NCI-H1417 (cell line): ENCODE results near the gene ZNF789.

ENCODE experiments used
- DNase-seq, 3 experiments: peaks; one replicate each; lab custom pipeline; 2025; lab: John Stamatoyannopoulos, UW

The ZNF789 gene

DNA sequence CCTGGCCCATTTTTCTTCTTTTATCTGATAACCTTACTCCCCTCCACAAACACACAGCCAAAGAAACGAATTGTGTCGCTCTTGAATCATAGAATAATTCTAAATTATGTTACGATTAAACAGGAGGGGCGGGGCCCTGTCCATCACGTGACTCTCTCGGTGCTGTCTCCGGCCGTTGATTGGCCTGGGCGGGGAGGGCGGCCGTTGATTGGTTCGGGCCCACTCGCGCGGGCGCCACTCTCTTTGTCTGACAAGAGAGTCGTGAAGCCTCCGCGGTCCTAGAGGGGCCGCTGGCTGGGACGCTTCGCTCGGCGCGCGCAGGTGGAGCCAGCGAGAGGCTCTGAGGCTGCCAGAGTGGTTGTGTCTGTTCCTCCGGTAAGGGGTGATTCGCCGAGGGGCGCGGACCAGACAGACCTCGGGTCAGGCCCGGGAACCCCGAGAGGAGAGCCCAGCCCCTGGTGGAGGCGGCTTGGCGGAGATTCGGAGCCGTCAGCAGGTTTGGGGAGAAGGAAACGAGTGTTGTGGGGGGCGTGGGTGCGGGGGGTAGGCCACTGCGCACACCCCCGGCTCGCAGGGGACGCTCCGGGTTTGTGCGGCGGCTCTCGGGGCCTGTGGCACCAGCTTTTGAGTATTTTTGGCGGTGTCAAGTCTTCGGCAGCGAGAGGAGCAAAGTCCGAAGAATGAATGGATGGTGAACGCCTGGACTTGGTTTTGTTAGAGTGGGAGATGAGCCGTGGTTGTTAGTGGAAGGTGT lies at the start of gene ZNF789:
ZNF789 (plus strand) TSS at position 330 of the 754 bp plus-strand sequence. CDS start 3,567 bp downstream, outside the sequence.
- peak; percentile 97 to 99 (median 98) for DNase-seq

DNA sequence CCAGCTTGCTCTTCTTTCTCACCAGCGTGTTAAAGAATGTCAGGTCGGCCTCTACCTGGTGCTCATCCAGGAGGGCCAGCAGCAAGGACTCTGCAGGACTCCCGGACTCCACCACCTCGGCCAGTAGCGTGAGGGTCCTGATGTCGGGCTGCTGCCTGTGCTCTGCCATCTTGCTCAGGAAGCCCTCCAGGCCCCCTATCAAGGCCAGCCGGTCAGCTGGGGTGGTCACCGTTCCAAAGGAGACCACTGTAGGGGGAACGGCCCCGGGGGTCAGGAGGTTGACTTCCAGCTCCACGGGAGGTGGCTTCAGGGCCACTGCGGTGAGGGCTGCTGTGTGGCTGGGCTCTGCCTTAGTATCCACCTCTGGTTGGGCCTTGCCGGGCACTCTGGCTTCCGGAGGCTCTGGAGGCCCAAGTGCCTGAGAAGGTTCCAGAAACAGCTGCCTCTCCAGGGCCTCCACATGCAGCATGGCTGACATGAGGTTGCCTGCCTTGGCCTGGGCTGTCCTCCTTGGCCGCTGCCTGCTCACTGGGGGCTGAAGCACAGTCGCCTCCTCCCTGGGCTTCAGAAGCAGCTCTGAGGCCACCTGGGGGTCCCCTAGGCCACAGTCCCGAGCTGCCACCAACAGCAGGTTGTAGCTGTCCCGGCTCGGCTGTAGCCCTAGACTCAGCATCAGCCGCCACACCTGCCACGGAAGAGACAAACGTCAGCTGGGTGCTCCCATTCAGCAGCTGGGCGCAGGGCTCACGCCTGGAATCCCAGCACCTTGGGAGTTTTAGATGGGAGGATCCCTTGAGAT lies 47.6 kb upstream of the ZNF789 start:
- no peak for DNase-seq

DNA sequence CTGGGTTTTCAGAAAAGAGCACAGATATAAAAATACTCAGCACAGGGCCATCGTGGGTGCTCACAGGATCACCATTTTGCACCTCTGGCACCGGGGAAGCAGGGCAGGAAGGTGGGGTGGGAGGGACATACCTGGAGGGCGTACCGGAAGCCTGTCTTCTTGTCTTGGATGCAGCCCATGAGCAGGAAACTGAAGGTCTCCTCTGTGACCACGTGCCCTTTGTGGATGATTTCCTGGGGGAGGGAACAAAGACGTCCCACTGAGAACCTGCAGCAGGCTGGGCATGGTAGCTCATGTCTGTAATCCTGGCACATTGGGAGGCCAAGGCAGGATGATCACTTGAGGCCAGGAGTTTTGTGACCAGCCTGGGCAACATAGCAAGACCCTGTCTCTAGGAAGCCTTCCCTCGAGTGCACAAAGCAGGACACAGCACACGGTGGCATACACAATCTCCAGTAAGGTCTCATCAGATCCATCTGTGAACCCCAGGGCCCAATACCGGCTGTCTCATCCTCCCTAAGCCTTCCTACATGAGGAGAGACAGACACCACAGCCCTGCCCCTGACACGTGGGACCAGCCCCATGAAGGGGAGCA lies 43.6 kb upstream of the ZNF789 start:
- no peak for DNase-seq

GRCh38 chr7:99429756-99430155 lies 42.9 kb upstream of the ZNF789 start:
- no peak for DNase-seq

GRCh38 chr7:99431756-99432540 lies 40.7 kb upstream of the ZNF789 start:
- DNase-seq = peak in 1 of 3 experiments; percentile 9

DNA sequence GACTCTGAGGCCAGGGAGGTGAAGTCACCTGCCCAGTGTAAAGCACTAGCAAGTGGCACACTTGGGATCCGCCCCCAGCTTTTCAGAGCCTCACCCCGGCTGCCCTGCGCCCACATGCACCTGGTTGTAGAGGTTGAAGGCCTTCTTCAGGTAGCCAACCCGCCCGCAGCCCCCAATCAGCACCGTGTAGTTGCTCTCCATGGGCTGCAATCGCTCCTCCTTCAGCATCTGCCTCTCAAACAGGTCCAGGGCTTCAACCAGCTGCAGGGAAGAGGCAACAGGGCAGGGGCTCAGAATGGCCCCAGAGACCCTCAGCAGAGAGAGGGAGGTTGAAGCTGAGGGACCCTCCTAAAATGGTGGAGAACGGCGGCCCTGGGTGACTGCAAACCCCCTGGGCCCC lies 39.5 kb upstream of the ZNF789 start:
- no peak for DNase-seq

GRCh38 chr7:99437946-99438572 lies 34.6 kb upstream of the ZNF789 start:
- DNase-seq = no peak

- peak; percentile 95 to 97 (median 96) for DNase-seq
Observed at GRCh38 chr7:99438573-99439480, 33.9 kb upstream of the ZNF789 start, which contains the start of the genes CPSF4 and PTCD1. CPSF4 (plus strand) TSS chr7:99438943; CDS start chr7:99439083, 140 bp downstream. PTCD1 (minus strand) TSS chr7:99438798; CDS start chr7:99435242, 3,556 bp downstream.

- DNase-seq = no peak
Observed at GRCh38 chr7:99440195-99440594, 32.5 kb upstream of the ZNF789 start.

- no peak for DNase-seq
Observed at GRCh38 chr7:99446096-99446495, 26.6 kb upstream of the ZNF789 start.

DNA sequence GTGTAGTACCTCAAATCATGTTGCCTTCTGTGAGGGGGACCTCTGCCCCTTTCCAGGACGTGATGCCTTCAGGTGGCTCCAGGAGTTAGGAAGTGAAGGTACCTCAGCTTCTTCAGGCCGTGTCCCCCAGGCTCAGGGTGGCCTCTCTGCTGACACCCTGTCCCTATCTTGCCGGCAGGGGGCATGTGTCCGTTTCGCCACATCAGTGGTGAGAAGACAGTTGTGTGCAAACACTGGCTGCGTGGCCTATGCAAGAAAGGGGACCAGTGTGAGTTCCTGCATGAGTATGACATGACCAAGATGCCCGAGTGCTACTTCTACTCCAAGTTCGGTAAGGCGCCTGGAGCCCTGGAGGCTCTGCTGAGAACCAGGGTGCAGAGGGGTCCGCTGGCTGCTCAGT lies 24.7 kb upstream of the ZNF789 start:
- DNase-seq = no peak

DNA sequence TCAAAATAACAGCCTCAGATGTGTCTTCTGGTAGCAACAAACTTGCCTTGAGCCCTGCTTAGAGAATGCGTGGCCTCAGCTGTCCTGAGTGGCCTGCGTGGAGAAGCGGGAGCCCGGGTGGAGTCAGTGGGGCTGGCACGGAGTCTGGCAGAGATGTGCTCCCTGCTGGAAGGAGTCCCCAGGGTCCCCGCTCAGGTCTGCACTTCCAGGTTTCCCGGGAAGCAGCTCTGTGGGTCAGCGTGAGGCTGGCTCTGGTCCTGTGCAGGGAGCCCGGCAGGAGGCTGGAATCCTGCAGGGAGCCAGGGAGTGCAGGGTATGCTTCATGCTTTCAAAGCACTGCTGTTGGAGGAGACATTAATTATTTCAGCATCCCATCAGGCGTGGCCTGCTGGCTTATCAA lies 23.8 kb upstream of the ZNF789 start:
- DNase-seq = no peak

DNA sequence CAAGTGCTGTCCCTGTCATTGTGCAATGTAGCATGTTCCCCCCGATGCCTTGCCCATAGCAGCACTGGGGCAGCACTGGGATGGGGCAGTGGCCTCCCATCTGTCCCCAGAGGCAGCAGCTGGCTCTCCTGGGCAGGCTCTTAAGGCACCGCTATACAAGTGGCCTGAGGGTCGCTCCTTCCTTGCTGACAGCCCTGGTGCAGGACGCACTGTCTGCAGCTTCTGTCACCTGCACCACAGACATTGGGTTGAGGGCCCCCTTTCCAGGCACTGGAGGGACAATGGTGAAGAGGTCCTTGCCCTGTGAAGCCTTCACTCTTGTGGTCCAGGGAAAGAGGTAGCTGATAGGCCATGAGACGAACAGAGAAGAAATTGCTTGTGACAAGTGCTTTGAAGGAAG lies 23.4 kb upstream of the ZNF789 start:
- no peak for DNase-seq

DNA sequence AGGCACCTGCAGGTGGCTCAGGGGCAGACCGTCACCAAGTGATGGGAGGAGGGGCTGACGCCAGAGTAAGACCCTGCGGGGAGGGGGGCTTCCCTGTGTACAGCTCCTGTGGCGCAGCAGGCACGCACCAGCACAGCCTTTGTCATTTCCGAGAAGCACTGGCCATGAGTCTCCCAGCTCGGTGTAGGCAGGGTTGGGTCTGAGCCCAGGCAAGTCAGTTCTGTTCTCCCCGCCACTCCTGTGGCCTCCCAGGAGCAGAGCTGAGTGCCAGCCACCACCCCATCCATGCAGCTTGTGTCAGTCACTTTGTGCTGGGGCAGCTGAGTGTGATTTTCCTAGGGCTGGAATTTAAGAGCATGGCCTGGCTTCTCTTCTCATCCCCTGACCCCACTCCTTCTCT lies 20.8 kb upstream of the ZNF789 start:
- no peak for DNase-seq

- DNase-seq = no peak
Observed at GRCh38 chr7:99452541-99452940, 20.1 kb upstream of the ZNF789 start.

- DNase-seq = no peak
Observed at GRCh38 chr7:99453105-99453504, 19.6 kb upstream of the ZNF789 start.

- DNase-seq = no peak
Observed at GRCh38 chr7:99455874-99456273, 16.8 kb upstream of the ZNF789 start.

- DNase-seq = no peak
Observed at GRCh38 chr7:99456288-99456687, 16.4 kb upstream of the ZNF789 start.

GRCh38 chr7:99457050-99457649 lies 15.5 kb upstream of the ZNF789 start:
- no peak for DNase-seq
